Left ventricle myocardium inferior (tissue), 1 donor: Measurements from ENCODE around the gene DIP2B. TPM values are rescaled to one million over a fixed set of nuclear protein-coding genes. Genes with fewer than 3 reads are reported as not detected.

Experiments
- DNase-seq: peaks from one replicate; pipeline ENCODE4 v3.0.0-alpha.2; 2020
- H3K27ac ChIP-seq: fragments of 200-600 bp; replicated peaks from 2 replicates; pipeline ENCODE4 v1.8.0; 2021
- H3K27me3 ChIP-seq: fragments of 200-600 bp; 2 replicates; pipeline ENCODE4 v1.8.0; 2021; ENCODE audit warnings: low read depth
- H3K36me3 ChIP-seq: fragments of 200-600 bp; 2 replicates; pipeline ENCODE4 v1.8.0; 2021
- H3K4me1 ChIP-seq: fragments of 200-600 bp; 2 replicates; pipeline ENCODE4 v1.8.0; 2021
- H3K4me3 ChIP-seq: fragments of 200-600 bp; 2 replicates; pipeline ENCODE4 v1.8.0; 2021; ENCODE audit warnings: mild to moderate bottlenecking, moderate library complexity
- H3K9me3 ChIP-seq: fragments of 200-600 bp; replicated peaks from 2 replicates; pipeline ENCODE4 v1.8.0; 2021
- CTCF ChIP-seq: fragments of 200-600 bp; IDR thresholded peaks from 2 replicates; pipeline ENCODE4 v1.8.0; 2021; ENCODE audit warnings: antibody characterized with exemption, mild to moderate bottlenecking, borderline replicate concordance
- intact Hi-C: fragments of 100-400 bp; cut with micrococcal nuclease; formaldehyde crosslinking; loops from one replicate; pipeline ENCODE4 v1.11.0; 2022
- total RNA-seq: library from RNA; stranded (reverse); fragmentation: NEBNext Ultra II Directional; extraction: Animal tissue kit (Norgen Biotek cat#: 25700); gene quantifications from one replicate; pipeline ENCODE4 v1.2.1, GENCODE V29; 2021
- donor health status: DM: no; HTN: yes; CAD: no; lungs with severe emphysema.

Gene DIP2B
- total RNA-seq, 1 donor from 2014 or later: 13.2 TPM

GRCh38 chr12:50739611-50740010 lies 234.8 kb downstream of the DIP2B start:
- intact Hi-C loops: no loop called here
- Histone ChIP-seq H3K9me3 (no peaks in the 10 kb centered on the region), H3K27ac (no peak overlapping the region), H3K4me3 (no peak overlapping the region), H3K36me3 (peaks cover 98% of the 10 kb centered on the region), H3K27me3 (no peaks in the 10 kb centered on the region), H3K4me1 (peaks cover 3% of the 10 kb centered on the region)
- TF ChIP-seq CTCF: no peak
- DNase-seq: no peak

GRCh38 chr12:50740307-50740706 lies 235.5 kb downstream of the DIP2B start:
- H3K9me3 ChIP-seq: no peaks in the 10 kb centered on the region
- no peak overlapping the region for H3K4me3 ChIP-seq
- no peak for TF ChIP-seq CTCF
- peaks cover 100% of the 10 kb centered on the region for H3K36me3 ChIP-seq
- no peaks in the 10 kb centered on the region for H3K27me3 ChIP-seq
- no peak for DNase-seq
- H3K4me1 ChIP-seq: no peaks in the 10 kb centered on the region
- no peak overlapping the region for H3K27ac ChIP-seq
- intact Hi-C loops: no loop called here

GRCh38 chr12:50742776-50743175 lies 238.0 kb downstream of the DIP2B start:
- peaks cover 100% of the 10 kb centered on the region for H3K36me3 ChIP-seq
- H3K27ac ChIP-seq: no peak overlapping the region
- DNase-seq: no peak
- no peak overlapping the region for H3K4me3 ChIP-seq
- no peaks in the 10 kb centered on the region for H3K9me3 ChIP-seq
- H3K27me3 ChIP-seq: no peaks in the 10 kb centered on the region
- intact Hi-C loops: no loop called here
- no peak for TF ChIP-seq CTCF
- H3K4me1 ChIP-seq: no peaks in the 10 kb centered on the region

GRCh38 chr12:50745861-50746260 lies 241.1 kb downstream of the DIP2B start:
- Histone ChIP-seq H3K27ac (no peak overlapping the region), H3K27me3 (no peaks in the 10 kb centered on the region), H3K4me1 (peaks cover 8% of the 10 kb centered on the region), H3K9me3 (no peaks in the 10 kb centered on the region), H3K4me3 (no peak overlapping the region), H3K36me3 (peaks cover 83% of the 10 kb centered on the region)
- intact Hi-C loops: no loop called here
- DNase-seq: no peak
- no peak for TF ChIP-seq CTCF

- H3K27me3 ChIP-seq: no peaks in the 10 kb centered on the region
- H3K4me3 ChIP-seq: no peak overlapping the region
- peaks cover 80% of the 10 kb centered on the region for H3K36me3 ChIP-seq
- no peak for TF ChIP-seq CTCF
- intact Hi-C loops: no loop called here
- H3K4me1 ChIP-seq: peaks cover 8% of the 10 kb centered on the region
- no peak overlapping the region for H3K27ac ChIP-seq
- no peaks in the 10 kb centered on the region for H3K9me3 ChIP-seq
- no peak for DNase-seq
Observed at GRCh38 chr12:50746431-50746830, 241.6 kb downstream of the DIP2B start.

- H3K9me3 ChIP-seq: no peaks in the 10 kb centered on the region
- H3K4me1 ChIP-seq: peaks cover 13% of the 10 kb centered on the region
- intact Hi-C loops: no loop called here
- peaks cover 67% of the 10 kb centered on the region for H3K36me3 ChIP-seq
- no peak overlapping the region for H3K4me3 ChIP-seq
- TF ChIP-seq CTCF: no peak
- H3K27me3 ChIP-seq: no peaks in the 10 kb centered on the region
- no peak for DNase-seq
- no peak overlapping the region for H3K27ac ChIP-seq
Observed at GRCh38 chr12:50747817-50748216, 243.0 kb downstream of the DIP2B start.
